GM18508 (cell line): ENCODE data around the gene DNAJC11.
"Not testable (repeated sequence)": the region's sequence is repeated elsewhere in the genome, so short reads cannot be mapped to it uniquely, and the experiment has no call there.

Experiments used
- ATAC-seq: cut with Tn5 transposase; IDR thresholded peaks from one replicate; pipeline ENCODE4 v1.9.1; 2021; ENCODE audit warnings: moderate number of reproducible peaks; ENCODE audit not compliant: insufficient read depth, unreplicated experiment

Gene DNAJC11

DNA sequence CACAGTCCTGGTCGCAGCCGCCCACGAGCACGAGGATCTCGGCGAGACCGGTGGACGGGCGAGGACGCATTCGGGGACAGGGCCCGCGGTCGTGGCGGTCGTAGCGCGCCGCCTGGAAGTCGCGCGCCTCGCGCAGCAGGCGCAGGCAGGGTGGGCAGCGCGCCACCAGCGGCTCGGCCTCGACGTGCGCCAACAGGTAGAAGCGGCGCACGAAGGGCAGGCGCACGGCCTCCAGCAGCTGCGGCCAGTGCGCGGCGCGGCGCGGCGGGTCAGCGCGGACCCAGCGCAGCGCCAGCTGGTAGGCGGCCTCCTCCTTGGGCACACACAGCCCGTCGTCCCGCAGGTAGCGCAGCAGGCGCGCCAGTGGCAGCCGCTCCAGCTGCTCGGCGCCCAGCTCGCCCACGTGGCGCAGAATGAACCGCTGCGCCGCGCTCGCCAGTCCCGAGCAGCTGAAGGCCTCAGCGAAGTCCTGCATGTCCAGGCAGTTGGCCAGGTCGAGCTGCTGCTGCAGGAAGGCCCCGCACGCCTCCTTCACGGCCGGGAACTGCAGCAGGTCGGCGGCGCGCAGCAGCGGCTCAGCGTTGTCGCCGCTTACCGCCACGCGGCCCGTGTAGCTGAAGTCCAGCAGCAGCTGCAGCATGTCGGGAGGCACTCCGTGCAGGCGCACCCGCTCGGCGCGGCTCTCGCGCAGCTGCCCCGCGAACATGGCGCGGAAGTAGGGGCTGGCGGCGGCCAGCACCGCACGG is 99.5 kb downstream of the DNAJC11 start:
- ATAC-seq = no peak

DNA sequence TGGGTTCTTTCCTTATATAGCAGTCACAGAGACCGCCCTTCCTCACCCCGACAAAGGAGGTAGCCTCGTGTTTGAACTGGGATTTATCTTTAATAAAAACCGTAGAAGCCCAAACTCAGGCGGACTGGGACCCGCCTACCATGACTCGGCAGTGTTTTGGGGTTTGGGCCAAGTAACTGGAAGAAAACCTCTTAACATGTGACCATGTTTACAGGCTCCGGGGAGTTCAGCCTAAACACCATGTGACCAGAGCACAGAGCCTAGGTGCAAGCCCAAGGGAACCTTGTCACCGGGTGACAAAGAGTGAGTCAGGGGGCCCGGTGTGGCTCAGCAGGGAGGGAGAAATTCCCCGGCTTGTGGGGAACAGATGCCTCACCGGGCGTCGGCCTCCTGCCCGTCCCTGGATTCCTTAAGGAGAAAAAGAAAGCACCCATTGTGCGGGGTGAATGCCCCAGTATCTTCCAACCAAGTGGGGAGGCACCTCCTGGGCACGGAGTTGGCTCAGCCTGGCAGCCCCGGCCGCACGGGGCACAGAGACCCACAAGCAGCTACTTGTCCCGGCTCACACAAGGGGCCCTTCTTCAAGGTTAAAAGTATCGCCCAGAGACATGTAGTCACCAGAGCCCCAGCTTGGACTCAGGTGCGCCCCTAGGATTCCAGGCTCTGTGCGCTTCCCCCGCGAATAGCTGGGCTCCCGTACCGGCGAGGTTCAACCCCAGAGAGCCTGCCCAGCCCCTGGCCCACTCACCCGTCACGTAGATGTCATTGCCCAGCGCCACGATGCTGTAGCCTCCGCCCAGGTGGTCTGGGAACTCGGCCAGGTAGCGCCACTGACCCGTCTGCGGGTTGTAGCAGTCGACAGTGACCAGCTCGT is 100.3 kb downstream of the DNAJC11 start:
- ATAC-seq = no peak

GRCh38 chr1:6600410-6601048 is 101.1 kb downstream of the DNAJC11 start:
- ATAC-seq = no peak

- ATAC-seq = not testable (repeated sequence)
Observed at GRCh38 chr1:6599991-6600390, 101.6 kb downstream of the DNAJC11 start.

- ATAC-seq = no peak
Observed at GRCh38 chr1:6599141-6599975, 102.3 kb downstream of the DNAJC11 start.

DNA sequence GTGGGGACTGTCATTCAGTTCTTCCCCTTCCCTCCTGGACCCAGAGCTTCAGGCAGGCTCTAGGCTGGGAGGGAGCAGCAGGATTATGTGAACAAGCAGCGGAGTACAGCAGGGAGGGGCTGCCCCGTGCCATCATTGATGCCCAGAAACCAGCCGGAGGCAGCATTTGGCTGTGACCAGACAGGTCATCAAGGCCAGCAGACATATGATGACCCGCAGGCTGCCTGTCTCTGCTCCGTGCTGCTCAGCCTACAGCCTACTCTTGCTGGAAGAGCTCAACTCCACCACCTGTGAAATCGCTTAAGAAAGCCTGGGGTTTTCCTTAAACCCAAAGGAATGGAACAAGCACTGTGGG is 103.9 kb downstream of the DNAJC11 start:
- ATAC-seq = no peak

GRCh38 chr1:6596886-6597776 is 104.5 kb downstream of the DNAJC11 start:
- no peak for ATAC-seq

GRCh38 chr1:6596351-6596750 is 105.3 kb downstream of the DNAJC11 start:
- no peak for ATAC-seq

DNA sequence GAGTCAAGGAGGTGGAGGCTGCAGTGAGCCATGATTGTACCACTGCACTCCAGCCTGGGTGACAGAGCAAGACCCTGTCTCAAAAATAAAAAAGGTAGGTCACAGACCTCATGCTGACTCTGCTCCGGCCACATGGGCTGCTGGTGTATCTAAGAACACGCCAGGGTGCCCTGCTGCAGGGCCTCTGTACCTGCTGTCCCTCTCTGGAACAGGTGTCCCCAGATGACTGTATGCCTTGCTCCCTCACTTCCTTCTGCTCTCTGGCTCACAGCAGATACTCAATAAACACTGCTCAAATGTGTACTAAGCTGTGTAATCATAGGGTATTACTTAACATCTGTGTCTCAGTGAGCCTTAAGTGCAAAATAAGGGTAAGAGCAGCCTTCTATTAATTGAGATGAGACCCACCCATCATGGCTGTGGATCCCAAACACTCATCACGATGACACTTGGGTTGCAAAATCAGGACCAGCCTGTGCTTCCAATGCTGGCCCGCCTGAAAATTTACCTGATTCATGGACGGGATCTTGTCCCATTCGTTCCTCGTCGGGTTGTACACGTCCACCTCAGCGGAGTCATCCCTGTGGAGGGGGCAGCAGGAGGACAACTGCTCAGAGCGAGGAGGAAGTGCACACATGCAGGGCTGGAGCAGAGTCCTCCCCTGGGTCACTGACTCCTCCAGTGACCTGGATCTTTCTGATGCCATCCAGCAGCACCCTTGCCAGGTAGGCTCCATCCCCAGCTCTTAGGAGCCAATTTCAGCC is 106.5 kb downstream of the DNAJC11 start:
- ATAC-seq = no peak

- no peak for ATAC-seq
Observed at GRCh38 chr1:6593810-6594209, 107.8 kb downstream of the DNAJC11 start.

GRCh38 chr1:6592865-6593593 is 108.6 kb downstream of the DNAJC11 start:
- no peak for ATAC-seq

DNA sequence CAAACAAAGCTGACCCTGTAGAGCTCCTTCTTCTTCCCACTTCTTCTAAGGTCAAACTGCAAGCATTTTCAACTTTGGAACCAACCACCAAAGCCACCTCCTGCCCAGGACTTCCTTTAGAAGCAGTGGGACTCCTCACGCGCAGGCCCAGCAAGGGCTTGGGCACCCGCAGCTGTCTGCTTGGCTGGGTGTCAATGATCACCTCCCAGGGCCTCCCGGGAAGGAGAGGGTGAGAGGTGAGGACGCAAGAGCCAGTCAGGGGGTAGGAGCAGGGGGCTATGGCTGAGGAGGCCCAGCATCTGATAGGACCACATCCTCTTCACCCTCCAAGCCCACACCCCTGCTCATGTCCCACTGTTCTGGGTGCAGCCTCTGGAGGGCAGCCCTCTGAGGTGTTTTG is 109.2 kb downstream of the DNAJC11 start:
- no peak for ATAC-seq

DNA sequence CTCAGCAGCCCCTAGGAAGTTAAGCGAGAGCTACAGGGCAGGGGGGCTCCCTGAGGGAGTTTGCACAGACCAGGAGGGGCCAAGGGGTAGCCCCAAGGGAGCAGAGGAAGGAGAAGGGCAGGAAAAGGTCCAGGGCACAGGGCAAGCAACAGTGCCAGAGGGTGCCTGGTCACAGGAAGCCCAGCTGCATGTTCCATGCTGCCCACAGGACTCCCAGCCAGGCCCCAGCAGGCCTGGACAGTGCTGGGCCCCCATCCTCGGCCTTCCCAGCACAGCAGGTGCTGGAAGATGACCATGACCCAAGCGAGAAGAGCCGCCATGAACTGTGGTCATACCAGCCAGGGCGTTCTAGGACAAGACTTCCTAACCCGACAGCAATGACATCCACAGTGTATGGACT is 110.0 kb downstream of the DNAJC11 start:
- no peak for ATAC-seq

DNA sequence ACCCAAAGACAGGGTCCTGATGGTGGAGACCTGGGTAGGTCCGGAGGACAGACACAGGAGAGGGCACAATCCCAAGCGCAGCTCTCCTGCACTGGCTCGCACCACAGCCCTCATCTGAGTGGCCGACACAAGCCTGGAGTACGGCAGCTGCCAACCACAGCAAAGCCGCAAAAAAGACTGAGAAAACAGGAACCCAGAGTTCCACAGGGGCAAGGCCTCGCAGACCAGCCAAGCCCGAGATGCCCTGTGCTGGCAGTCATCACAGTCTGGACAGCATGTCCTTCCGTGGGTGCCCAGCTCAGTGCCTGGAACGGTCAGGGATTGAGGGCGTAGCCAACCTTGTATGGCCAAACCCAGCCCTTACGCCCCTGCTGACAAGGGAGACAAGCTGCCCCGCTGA is 110.4 kb downstream of the DNAJC11 start:
- ATAC-seq = no peak

DNA sequence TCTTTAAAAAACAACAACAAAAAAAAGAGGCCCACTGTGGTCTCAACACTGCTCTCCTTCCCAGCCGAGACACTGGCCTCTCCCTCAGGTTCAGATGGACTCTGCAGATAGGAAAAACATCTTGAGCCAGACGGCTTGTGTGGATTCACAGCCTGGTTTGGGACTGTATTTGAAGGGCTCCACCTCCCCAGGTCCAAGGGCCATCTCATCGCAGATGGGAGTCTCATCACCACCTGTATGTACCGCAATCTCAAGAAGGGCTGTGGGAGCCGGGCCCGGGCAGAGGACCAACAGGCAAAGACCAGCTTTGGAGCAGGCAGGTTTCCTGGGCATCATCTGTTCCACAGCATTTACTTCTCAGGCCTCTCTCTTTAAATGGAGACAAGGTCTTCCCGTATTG is 111.6 kb downstream of the DNAJC11 start:
- ATAC-seq = no peak

DNA sequence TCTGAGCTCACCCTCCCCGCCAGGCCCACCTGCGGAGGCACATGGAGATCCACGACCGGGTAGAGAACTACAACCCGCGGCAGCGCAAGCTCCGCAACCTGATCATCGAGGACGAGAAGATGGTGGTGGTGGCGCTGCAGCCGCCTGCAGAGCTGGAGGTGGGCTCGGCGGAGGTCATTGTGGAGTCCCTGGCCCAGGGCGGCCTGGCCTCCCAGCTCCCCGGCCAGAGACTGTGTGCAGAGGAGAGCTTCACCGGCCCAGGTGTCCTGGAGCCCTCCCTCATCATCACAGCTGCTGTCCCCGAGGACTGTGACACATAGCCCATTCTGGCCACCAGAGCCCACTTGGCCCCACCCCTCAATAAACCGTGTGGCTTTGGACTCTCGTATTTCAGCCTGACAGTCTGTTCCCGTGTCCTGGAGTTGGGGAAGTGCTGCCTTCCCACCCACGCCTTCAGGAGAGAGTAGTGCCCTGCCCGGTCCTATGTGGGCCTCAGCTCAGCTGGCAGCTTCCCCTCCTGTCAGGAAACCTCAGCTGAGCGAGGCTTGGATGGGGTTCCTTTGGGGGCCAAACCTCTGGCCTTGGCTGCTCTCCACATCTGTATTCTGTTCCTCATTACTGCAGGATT is 112.6 kb downstream of the DNAJC11 start:
- ATAC-seq = no peak

DNA sequence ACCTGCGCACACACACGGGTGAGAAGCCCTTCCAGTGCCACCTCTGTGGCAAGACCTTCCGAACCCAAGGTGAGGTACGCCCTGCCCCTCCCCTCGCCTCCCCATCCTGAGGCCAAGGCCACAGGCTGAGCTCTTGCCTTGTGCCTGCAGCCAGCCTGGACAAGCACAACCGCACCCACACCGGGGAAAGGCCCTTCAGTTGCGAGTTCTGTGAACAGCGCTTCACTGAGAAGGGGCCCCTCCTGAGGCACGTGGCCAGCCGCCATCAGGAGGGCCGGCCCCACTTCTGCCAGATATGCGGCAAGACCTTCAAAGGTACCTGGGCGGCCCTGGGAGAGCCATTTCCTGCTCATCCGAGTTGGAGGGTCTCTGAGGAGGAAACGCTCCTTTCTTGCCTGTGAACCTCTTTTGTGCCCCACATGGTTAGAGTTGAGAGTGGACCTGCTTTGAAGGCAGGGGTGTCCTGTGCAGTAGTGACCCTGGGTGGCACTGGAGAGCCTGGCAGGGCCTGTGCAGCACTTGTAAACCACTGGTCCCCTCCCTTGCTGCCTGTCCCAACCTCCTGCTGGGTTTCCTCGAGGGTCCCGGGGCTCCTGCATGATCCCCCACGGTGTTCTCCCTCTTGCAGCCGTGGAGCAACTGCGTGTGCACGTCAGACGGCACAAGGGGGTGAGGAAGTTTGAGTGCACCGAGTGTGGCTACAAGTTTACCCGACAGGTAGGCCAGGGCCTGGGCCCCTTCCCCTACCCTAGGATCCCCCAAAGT is 113.3 kb downstream of the DNAJC11 start:
- no peak for ATAC-seq
